Nephron progenitor cell (in vitro differentiated cells): ENCODE results near the gene EEF1A1.

Experiments used
- DNase-seq: peaks from one replicate; pipeline ENCODE4 v3.0.0; 2021
- H3K27ac Mint-ChIP-seq: 2 replicates; pipeline ENCODE4 v1.8.0; 2021; ENCODE audit warnings: mild to moderate bottlenecking, moderate library complexity, mixed read lengths
- H3K27me3 Mint-ChIP-seq: 2 replicates; pipeline ENCODE4 v1.8.0; 2021; ENCODE audit warnings: mild to moderate bottlenecking, low read depth, mixed read lengths; ENCODE audit not compliant: poor library complexity
- H3K36me3 Mint-ChIP-seq: 2 replicates; pipeline ENCODE4 v1.8.0; 2021; ENCODE audit warnings: low read depth, mixed read lengths
- H3K4me1 Mint-ChIP-seq: 2 replicates; pipeline ENCODE4 v1.8.0; 2021; ENCODE audit warnings: mixed read lengths
- H3K4me3 Mint-ChIP-seq: 2 replicates; pipeline ENCODE4 v1.8.0; 2021; ENCODE audit warnings: mild to moderate bottlenecking, moderate library complexity, mixed read lengths
- H3K9me3 Mint-ChIP-seq: 2 replicates; pipeline ENCODE4 v1.8.0; 2021; ENCODE audit warnings: mild to moderate bottlenecking, moderate library complexity, mixed read lengths
- TF ChIP-seq, protein P1 (sequence below): fragments of 200-600 bp; sonication (generic); IDR thresholded peaks from 2 replicates; pipeline ENCODE4 v1.5.0; 2021; ENCODE audit warnings: antibody characterized with exemption

EEF1A1 gene

DNA sequence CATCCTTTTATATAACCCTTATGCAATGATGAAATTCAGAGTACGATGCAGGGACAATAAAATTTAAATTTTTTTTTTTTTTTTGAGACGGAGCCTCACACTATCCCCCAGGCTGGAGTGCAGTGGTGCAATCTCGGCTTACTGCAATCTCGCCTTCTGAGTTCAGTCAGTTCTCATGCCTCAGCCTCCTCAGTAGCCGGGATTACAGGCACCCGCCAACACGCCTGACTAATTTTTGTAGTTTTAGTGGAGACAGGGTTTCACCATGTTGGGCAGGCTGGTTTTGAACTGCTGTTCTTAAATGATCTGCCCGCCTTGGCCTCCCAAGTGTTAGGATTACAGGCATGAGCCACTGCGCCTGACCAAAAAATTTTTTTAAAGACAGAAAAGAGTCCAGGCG is 44.1 kb downstream of the EEF1A1 start:
- no peaks in the 10 kb centered on the region for H3K27me3 Mint-ChIP-seq
- H3K4me3 Mint-ChIP-seq: no peak overlapping the region
- peaks cover 54% of the 10 kb centered on the region for H3K36me3 Mint-ChIP-seq
- H3K27ac Mint-ChIP-seq: no peak overlapping the region
- no peaks in the 10 kb centered on the region for H3K4me1 Mint-ChIP-seq
- no peak for DNase-seq
- TF ChIP-seq, protein P1, sequence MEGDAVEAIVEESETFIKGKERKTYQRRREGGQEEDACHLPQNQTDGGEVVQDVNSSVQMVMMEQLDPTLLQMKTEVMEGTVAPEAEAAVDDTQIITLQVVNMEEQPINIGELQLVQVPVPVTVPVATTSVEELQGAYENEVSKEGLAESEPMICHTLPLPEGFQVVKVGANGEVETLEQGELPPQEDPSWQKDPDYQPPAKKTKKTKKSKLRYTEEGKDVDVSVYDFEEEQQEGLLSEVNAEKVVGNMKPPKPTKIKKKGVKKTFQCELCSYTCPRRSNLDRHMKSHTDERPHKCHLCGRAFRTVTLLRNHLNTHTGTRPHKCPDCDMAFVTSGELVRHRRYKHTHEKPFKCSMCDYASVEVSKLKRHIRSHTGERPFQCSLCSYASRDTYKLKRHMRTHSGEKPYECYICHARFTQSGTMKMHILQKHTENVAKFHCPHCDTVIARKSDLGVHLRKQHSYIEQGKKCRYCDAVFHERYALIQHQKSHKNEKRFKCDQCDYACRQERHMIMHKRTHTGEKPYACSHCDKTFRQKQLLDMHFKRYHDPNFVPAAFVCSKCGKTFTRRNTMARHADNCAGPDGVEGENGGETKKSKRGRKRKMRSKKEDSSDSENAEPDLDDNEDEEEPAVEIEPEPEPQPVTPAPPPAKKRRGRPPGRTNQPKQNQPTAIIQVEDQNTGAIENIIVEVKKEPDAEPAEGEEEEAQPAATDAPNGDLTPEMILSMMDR: no peak
- H3K9me3 Mint-ChIP-seq: no peaks in the 10 kb centered on the region

GRCh38 chr6:73471686-73472290 is 49.0 kb downstream of the EEF1A1 start:
- no peaks in the 10 kb centered on the region for H3K27me3 Mint-ChIP-seq
- no peak overlapping the region for H3K27ac Mint-ChIP-seq
- H3K4me1 Mint-ChIP-seq: no peaks in the 10 kb centered on the region
- no peaks in the 10 kb centered on the region for H3K9me3 Mint-ChIP-seq
- no peak overlapping the region for H3K4me3 Mint-ChIP-seq
- DNase-seq: no peak
- peaks cover 59% of the 10 kb centered on the region for H3K36me3 Mint-ChIP-seq
- TF ChIP-seq, protein P1: no peak
